Natural killer cell (primary cell): ENCODE results near the gene PNLIPRP2. TPM values are rescaled to one million over a fixed set of nuclear protein-coding genes. Genes with fewer than 3 reads are reported as not detected.

Experiments used
- ATAC-seq, 3 donors: fragments of 150-1000 bp in 2 of 3; fragments of 200-7000 bp in 1 of 3; cut with Tn5 transposase; 1 replicate in 1 of 3; 2 replicates in 2 of 3; pipeline ENCODE4 v1.10.0; 2021; ENCODE audit warnings: mild to moderate bottlenecking in 2 of 3, moderate library complexity in 2 of 3
- DNase-seq, 2 donors: peaks; one replicate each; pipeline versions ENCODE4 v3.0.0 to v3.0.0-alpha.2; 2013 to 2021; ENCODE audit warnings: mixed read lengths in 1 of 2
- H3K27ac ChIP-seq: one replicate; pipeline ENCODE4 v1.5.1; 2013; ENCODE audit warnings: mild to moderate bottlenecking, low read length
- H3K27me3 ChIP-seq: one replicate; pipeline ENCODE4 v1.6.1; 2013; ENCODE audit warnings: low read length; ENCODE audit not compliant: control insufficient read depth, insufficient read depth
- H3K36me3 ChIP-seq: one replicate; pipeline ENCODE4 v1.6.1; 2013; ENCODE audit warnings: low read length; ENCODE audit not compliant: control insufficient read depth, insufficient read depth
- H3K4me1 ChIP-seq: one replicate; pipeline ENCODE4 v1.6.1; 2013; ENCODE audit warnings: low read length; ENCODE audit not compliant: control insufficient read depth, insufficient read depth
- H3K4me3 ChIP-seq: one replicate; pipeline ENCODE4 v1.5.1; 2013; ENCODE audit warnings: low read length
- H3K9me3 ChIP-seq: one replicate; pipeline ENCODE4 v1.6.1; 2013; ENCODE audit warnings: low read length; ENCODE audit not compliant: control insufficient read depth, insufficient read depth
- H3K27ac Mint-ChIP-seq, 2 donors: one replicate each; pipeline ENCODE4 v1.8.0; 2022; ENCODE audit warnings: mild to moderate bottlenecking in 2 of 2, mixed read lengths in 2 of 2, moderate library complexity in 1 of 2
- H3K27me3 Mint-ChIP-seq, 2 donors: one replicate each; pipeline ENCODE4 v1.8.0; 2022; ENCODE audit warnings: low read depth in 2 of 2, mixed read lengths in 2 of 2
- H3K36me3 Mint-ChIP-seq: one replicate; pipeline ENCODE4 v1.8.0; 2022; ENCODE audit warnings: mixed read lengths
- H3K4me1 Mint-ChIP-seq, 2 donors: one replicate each; pipeline ENCODE4 v1.8.0; 2022; ENCODE audit warnings: mixed read lengths in 2 of 2
- H3K4me3 Mint-ChIP-seq: one replicate; pipeline ENCODE4 v1.8.0; 2022; ENCODE audit warnings: mild to moderate bottlenecking, moderate library complexity, mixed read lengths
- H3K9me3 Mint-ChIP-seq, 2 donors: one replicate each; pipeline ENCODE4 v1.8.0; 2022; ENCODE audit warnings: mixed read lengths in 2 of 2
- WGBS: methylation state at CpG from one replicate; pipeline ENCODE4 v1.1.7; 2013; ENCODE audit warnings: missing lambda C conversion rate; ENCODE audit not compliant: insufficient coverage; 5-methylcytosine and 5-hydroxymethylcytosine counted together
- intact Hi-C: fragments of 100-400 bp; cut with micrococcal nuclease; formaldehyde crosslinking; loops from one replicate; pipeline ENCODE4 v1.14.2; 2022
- total RNA-seq, 4 donors: library from RNA; stranded (reverse); fragments of 120-200 nt in 1 of 4; gene quantifications; one replicate each; pipeline versions ENCODE4 v1.2.3 to v1.2.4, GENCODE V29; 2013 to 2022
- TF ChIP-seq, protein P1 (sequence below): fragments of 200-600 bp; IDR thresholded peaks from one replicate; pipeline ENCODE4 v1.8.0; 2022; ENCODE audit warnings: antibody characterized with exemption

PNLIPRP2 gene
- total RNA-seq, 3 donors from 2014 or later (not counting 1 experiment from before 2014, with no cell fraction given), result not detected

DNA sequence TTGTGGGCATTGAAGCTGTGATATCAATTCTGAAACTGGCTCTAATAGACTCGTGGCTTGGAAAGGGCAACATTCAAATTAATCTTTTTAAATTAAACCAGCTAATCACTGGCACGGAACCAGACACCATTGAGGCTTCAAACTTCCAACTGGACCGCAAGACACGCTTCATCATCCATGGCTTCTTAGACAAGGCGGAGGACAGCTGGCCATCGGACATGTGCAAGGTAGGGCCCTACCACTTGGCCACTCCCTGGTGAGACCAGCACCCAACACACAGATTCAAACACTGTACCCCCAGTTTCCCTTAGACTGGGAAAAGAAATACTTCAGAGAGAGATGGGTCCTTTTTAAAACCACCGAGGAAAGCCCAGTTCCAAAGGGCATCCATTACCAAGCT lies 5.1 kb downstream of the PNLIPRP2 start:
- Histone ChIP-seq H3K27ac (no peak overlapping the region), H3K27me3 (no peaks in the 10 kb centered on the region), H3K36me3 (no peaks in the 10 kb centered on the region), H3K4me1 (no peaks in the 10 kb centered on the region), H3K4me3 (no peak overlapping the region), H3K9me3 (no peaks in the 10 kb centered on the region)
- Mint-ChIP-seq H3K4me1 (no peaks in the 10 kb centered on the region), H3K36me3 (no peaks in the 10 kb centered on the region), H3K27me3 (peaks cover 9 to 11% of the 10 kb centered on the region in 2 donors), H3K9me3 (no peaks in the 10 kb centered on the region), H3K27ac (no peak overlapping the region), H3K4me3 (no peak overlapping the region)
- intact Hi-C loops, result no loop called here
- no peak for ATAC-seq
- TF ChIP-seq, protein P1, sequence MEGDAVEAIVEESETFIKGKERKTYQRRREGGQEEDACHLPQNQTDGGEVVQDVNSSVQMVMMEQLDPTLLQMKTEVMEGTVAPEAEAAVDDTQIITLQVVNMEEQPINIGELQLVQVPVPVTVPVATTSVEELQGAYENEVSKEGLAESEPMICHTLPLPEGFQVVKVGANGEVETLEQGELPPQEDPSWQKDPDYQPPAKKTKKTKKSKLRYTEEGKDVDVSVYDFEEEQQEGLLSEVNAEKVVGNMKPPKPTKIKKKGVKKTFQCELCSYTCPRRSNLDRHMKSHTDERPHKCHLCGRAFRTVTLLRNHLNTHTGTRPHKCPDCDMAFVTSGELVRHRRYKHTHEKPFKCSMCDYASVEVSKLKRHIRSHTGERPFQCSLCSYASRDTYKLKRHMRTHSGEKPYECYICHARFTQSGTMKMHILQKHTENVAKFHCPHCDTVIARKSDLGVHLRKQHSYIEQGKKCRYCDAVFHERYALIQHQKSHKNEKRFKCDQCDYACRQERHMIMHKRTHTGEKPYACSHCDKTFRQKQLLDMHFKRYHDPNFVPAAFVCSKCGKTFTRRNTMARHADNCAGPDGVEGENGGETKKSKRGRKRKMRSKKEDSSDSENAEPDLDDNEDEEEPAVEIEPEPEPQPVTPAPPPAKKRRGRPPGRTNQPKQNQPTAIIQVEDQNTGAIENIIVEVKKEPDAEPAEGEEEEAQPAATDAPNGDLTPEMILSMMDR, result no peak
- no peak for DNase-seq
- WGBS, result 90% methylated on average over 7 of the region's 7 CpGs

DNA sequence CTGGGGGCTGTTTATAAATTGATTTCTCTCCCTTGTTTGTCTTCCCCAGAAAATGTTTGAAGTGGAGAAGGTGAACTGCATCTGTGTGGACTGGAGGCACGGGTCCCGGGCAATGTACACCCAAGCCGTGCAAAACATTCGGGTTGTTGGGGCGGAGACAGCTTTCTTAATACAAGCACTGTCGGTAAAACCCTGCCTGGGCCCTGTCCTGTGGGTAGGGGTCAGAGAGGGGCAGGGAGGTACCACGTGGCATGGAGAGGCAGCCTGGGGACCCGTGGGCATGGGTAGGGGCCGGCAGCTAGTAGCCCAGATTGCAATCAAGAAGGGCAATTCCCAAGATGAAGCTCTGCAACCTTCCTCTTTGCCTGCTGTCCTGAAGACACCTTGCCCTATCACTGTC lies 6.1 kb downstream of the PNLIPRP2 start:
- Histone ChIP-seq H3K9me3 (no peaks in the 10 kb centered on the region), H3K27me3 (no peaks in the 10 kb centered on the region), H3K36me3 (no peaks in the 10 kb centered on the region), H3K27ac (no peak overlapping the region), H3K4me1 (no peaks in the 10 kb centered on the region), H3K4me3 (no peak overlapping the region)
- 84% methylated on average over 9 of the region's 9 CpGs for WGBS
- TF ChIP-seq, protein P1, result no peak
- Mint-ChIP-seq H3K4me3 (no peak overlapping the region), H3K36me3 (no peaks in the 10 kb centered on the region), H3K27me3 (peaks cover 9 to 11% of the 10 kb centered on the region in 2 donors), H3K27ac (no peak overlapping the region), H3K9me3 (no peaks in the 10 kb centered on the region), H3K4me1 (no peaks in the 10 kb centered on the region)
- ATAC-seq (no peak), DNase-seq (no peak)
- intact Hi-C loops, result no loop called here

DNA sequence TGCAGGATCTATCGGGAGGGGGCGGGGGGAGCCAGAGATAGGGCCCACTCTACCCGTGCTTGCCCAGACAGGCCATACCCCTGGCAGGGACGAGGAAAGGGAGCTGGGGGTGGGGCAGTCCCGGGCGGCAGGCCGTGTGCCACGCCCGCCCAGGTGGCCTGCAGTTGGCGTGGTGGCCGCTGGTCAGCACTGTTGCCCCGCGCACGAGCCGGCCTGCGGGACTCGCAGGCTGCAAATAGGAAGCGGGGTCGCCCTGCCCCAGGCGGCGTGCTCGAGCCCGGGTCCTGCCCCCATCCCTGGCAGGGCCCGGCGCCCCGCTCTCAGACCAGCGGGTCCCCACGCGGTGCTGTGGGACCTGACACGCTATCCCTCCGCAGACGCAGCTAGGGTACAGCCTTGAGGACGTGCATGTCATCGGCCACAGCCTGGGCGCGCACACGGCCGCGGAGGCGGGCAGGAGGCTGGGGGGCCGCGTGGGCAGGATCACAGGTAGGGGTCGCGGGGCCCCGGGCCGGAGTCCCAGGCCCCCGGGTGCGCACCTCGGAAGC lies 6.7 kb downstream of the PNLIPRP2 start:
- ATAC-seq, result no peak
- no peaks in the 10 kb centered on the region for H3K36me3 Mint-ChIP-seq
- TF ChIP-seq, protein P1, result no peak

DNA sequence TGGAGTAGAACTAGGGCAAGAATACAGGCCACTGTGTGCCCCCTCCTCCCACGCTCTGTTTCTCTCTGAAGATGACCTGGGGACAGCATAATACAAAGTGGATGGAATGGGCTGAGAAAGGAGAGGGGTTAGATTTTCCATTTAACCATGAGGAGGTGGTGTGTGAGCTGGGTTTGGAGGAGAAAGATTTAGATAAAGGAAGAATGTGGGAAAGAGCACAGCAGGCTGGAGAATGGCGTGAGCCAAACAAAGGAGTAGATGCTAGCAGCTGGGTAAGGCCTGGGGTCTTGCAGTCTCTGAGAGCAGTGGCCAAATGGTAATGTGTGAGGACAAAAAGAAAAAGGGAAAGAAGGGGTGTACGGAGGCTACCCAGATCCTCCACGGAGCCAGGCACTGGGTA lies 8.6 kb downstream of the PNLIPRP2 start:
- Mint-ChIP-seq H3K4me3 (no peak overlapping the region), H3K27me3 (peaks cover 4 to 11% of the 10 kb centered on the region in 2 donors), H3K9me3 (no peaks in the 10 kb centered on the region), H3K36me3 (no peaks in the 10 kb centered on the region), H3K4me1 (no peaks in the 10 kb centered on the region), H3K27ac (no peak overlapping the region)
- TF ChIP-seq, protein P1, result no peak
- H3K9me3 ChIP-seq, result no peaks in the 10 kb centered on the region
- no peaks in the 10 kb centered on the region for H3K36me3 ChIP-seq
- no peaks in the 10 kb centered on the region for H3K27me3 ChIP-seq
- H3K4me3 ChIP-seq, result no peak overlapping the region
- ATAC-seq, result no peak
- H3K4me1 ChIP-seq, result no peaks in the 10 kb centered on the region
- DNase-seq, result no peak
- intact Hi-C loops, result no loop called here
- 77% methylated on average over 4 of the region's 4 CpGs for WGBS
- H3K27ac ChIP-seq, result no peak overlapping the region

More for the DNA sequence above, 6.7 kb downstream of the PNLIPRP2 start:
- Mint-ChIP-seq H3K27me3 (peaks cover 6 to 11% of the 10 kb centered on the region in 2 donors), H3K9me3 (no peaks in the 10 kb centered on the region), H3K4me3 (no peak overlapping the region), H3K4me1 (no peaks in the 10 kb centered on the region), H3K27ac (no peak overlapping the region)
- H3K4me3 ChIP-seq, result no peak overlapping the region
- H3K27me3 ChIP-seq, result no peaks in the 10 kb centered on the region
- H3K9me3 ChIP-seq, result no peaks in the 10 kb centered on the region
- DNase-seq, result no peak
- no peaks in the 10 kb centered on the region for H3K4me1 ChIP-seq
- intact Hi-C loops, result no loop called here
- no peaks in the 10 kb centered on the region for H3K36me3 ChIP-seq
- no peak overlapping the region for H3K27ac ChIP-seq
- 9% methylated on average over 49 of the region's 49 CpGs for WGBS
